ENCODE measurements around the gene JMJD8. TPM values are rescaled to one million over a fixed set of nuclear protein-coding genes. Genes with fewer than 3 reads are reported as not detected.

Gene JMJD8
- total RNA-seq, 4 donors from 2014 or later: 83.1 to 119 (median 101) TPM

DNA sequence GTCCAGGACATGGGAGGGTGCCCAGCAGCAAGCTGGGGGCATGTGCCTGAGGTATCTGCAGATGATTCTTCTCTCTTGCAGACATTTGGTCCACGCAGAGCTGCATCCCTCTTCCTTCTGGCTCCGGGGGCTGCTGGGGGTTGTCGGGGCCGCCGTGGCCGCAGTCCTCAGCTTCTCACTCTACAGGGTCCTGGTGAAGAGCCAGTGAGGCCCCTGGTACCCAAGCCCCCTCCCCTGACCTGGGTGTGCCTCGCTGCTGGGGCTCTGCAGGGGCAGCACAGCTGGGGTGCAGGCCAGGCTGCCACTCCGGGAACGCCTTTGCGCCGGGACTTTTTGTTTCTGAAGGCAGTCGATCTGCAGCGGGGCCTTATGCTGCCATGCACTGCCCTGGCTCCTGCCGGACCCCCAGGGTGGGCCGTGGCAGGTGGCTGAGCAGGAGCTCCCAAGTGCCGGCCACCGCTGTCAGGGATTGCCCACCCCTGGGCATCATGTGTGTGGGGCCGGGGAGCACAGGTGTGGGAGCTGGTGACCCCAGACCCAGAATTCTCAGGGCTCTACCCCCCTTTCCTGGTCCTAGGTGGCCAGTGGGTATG is 10.6 kb downstream of the JMJD8 start:
- no peak for TF ChIP-seq EP300 (IDR thresholded peaks at IDR 0.05)
- TF ChIP-seq, protein P1, sequence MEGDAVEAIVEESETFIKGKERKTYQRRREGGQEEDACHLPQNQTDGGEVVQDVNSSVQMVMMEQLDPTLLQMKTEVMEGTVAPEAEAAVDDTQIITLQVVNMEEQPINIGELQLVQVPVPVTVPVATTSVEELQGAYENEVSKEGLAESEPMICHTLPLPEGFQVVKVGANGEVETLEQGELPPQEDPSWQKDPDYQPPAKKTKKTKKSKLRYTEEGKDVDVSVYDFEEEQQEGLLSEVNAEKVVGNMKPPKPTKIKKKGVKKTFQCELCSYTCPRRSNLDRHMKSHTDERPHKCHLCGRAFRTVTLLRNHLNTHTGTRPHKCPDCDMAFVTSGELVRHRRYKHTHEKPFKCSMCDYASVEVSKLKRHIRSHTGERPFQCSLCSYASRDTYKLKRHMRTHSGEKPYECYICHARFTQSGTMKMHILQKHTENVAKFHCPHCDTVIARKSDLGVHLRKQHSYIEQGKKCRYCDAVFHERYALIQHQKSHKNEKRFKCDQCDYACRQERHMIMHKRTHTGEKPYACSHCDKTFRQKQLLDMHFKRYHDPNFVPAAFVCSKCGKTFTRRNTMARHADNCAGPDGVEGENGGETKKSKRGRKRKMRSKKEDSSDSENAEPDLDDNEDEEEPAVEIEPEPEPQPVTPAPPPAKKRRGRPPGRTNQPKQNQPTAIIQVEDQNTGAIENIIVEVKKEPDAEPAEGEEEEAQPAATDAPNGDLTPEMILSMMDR (IDR thresholded peaks at IDR 0.05): no peak
- TF ChIP-seq POLR2A (IDR thresholded peaks at IDR 0.05): no peak
- H3K27me3 ChIP-seq: no peaks in the 10 kb centered on the region
- WGBS, 2 donors: 86 to 87% methylated on average over 11 to 16 of the region's 18 CpGs
- H3K4me1 ChIP-seq: peaks cover 3 to 41% (median 18%) of the 10 kb centered on the region in 4 donors
- H3K27ac ChIP-seq: no peak overlapping the region
- no peak for DNase-seq (ENCODE audit: low spot score in 2 of 2)
- H3K4me3 ChIP-seq: no peak overlapping the region
- H3K9me3 ChIP-seq: no peaks in the 10 kb centered on the region
- peaks cover 0 to 60% (median 4%) of the 10 kb centered on the region in 3 donors for H3K36me3 ChIP-seq

DNA sequence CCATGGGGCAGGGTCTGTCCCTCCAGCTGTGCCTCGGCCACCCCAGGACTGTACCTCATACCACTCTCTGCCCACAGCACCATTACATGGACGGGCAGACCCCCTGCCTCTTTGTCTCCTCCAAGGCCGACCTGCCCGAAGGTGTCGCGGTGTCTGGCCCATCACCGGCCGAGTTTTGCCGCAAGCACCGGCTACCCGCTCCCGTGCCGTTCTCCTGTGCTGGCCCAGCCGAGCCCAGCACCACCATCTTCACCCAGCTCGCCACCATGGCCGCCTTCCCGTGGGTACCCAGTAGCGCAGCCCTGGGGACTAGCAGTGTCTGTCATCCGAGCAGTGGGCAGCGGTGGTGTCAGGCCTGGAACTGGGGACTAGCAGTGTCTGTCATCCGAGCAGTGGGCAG is 11.3 kb downstream of the JMJD8 start:
- no peaks in the 10 kb centered on the region for H3K9me3 ChIP-seq
- H3K4me3 ChIP-seq: no peak overlapping the region
- TF ChIP-seq, protein P1 (IDR thresholded peaks at IDR 0.05): no peak
- TF ChIP-seq EP300 (IDR thresholded peaks at IDR 0.05) (no peak), POLR2A (IDR thresholded peaks at IDR 0.05) (no peak)
- DNase-seq (ENCODE audit: low spot score in 2 of 2): no peak
- H3K4me1 ChIP-seq: peaks cover 3 to 43% (median 16%) of the 10 kb centered on the region in 4 donors
- peaks cover 0 to 60% (median 4%) of the 10 kb centered on the region in 3 donors for H3K36me3 ChIP-seq
- no peaks in the 10 kb centered on the region for H3K27me3 ChIP-seq
- 92 to 97% methylated on average over 15 to 16 of the region's 21 CpGs for WGBS, 2 donors
- no peak overlapping the region for H3K27ac ChIP-seq

DNA sequence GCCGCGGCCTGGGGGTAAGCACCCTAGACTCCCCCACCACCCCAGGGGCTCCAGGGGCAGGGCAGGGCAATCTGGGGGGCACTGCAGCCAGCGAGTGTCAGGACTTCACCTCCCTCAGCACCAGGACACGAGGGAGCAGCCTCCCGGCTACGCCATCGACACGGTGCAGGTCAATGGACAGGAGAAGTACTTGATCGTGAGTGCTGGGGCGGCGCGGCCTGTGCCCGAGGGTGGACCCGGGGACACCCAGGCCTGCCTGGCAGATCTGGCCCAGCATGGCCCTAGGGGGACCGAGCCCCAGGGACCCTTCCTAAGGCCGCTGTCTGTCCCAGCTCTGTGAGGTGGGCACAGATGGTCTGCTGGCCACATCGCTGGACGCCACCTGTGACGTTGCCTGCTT is 11.8 kb downstream of the JMJD8 start:
- peaks cover 3 to 47% (median 20%) of the 10 kb centered on the region in 4 donors for H3K4me1 ChIP-seq

DNA sequence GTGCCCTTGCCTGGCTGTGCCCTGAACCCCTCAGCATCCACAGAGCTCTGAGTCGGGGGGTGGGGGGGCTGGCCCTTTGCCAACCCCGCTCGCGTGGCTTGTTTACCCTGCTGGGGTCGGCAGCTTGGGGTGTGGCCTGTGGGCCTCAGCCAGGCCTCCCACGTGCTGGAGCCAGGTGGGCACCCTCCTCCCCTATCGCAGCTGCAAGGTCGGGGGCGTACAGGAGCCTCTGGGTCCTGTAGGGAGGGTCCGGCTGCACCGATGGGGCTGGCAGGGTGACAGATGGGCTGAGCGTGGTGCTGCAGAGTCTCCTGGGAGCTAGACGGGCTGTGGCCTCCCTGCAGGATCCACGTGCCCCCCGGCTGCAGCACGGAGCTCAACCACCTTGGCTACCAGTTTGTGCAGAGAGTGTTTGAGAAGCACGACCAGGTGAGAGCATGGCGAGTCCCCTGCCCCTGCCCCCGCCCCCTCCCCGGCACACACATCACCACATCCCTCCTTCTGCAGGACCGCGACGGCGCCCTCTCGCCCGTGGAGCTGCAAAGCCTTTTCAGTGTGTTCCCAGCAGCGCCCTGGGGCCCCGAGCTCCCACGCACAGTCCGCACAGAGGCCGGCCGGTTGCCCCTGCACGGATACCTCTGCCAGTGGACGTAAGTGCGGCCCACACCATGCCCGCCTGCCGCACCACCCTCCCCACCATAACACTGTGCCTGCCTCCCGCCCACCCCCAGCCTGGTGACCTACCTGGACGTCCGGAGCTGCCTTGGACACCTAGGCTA is 12.6 kb downstream of the JMJD8 start:
- Histone ChIP-seq H3K27me3 (no peaks in the 10 kb centered on the region), H3K4me3 (no peak overlapping the region), H3K36me3 (peaks cover 0 to 60% (median 4%) of the 10 kb centered on the region in 3 donors), H3K4me1 (peaks cover 3 to 52% (median 22%) of the 10 kb centered on the region in 4 donors), H3K9me3 (no peaks in the 10 kb centered on the region), H3K27ac (no peak overlapping the region)
- no peak for DNase-seq (ENCODE audit: low spot score in 2 of 2)
- 83 to 89% methylated on average over 26 to 38 of the region's 40 CpGs for WGBS, 2 donors
- TF ChIP-seq, protein P1 (IDR thresholded peaks at IDR 0.05): no peak
- TF ChIP-seq POLR2A (IDR thresholded peaks at IDR 0.05) (no peak), EP300 (IDR thresholded peaks at IDR 0.05) (no peak)

More for the DNA sequence above, 11.8 kb downstream of the JMJD8 start:
- H3K9me3 ChIP-seq: no peaks in the 10 kb centered on the region
- 91 to 93% methylated on average over 14 to 16 of the region's 19 CpGs for WGBS, 2 donors
- H3K36me3 ChIP-seq: peaks cover 0 to 60% (median 4%) of the 10 kb centered on the region in 3 donors
- TF ChIP-seq POLR2A (IDR thresholded peaks at IDR 0.05) (no peak), EP300 (IDR thresholded peaks at IDR 0.05) (no peak)
- TF ChIP-seq, protein P1 (IDR thresholded peaks at IDR 0.05): no peak
- H3K4me3 ChIP-seq: no peak overlapping the region
- DNase-seq (ENCODE audit: low spot score in 2 of 2): no peak
- no peaks in the 10 kb centered on the region for H3K27me3 ChIP-seq
- no peak overlapping the region for H3K27ac ChIP-seq

All from tibial nerve (tissue), 4 donors.